ENCODE measurements around the gene POMC. TPM values are rescaled to one million over a fixed set of nuclear protein-coding genes. Genes with fewer than 3 reads are reported as not detected.

The POMC gene
- polyA plus RNA-seq, 3 donors = 5.0 to 5.8 (median 5.7) TPM

Other genes with a start within 250 kb of the POMC start
- gene ADCY3, start 248.3 kb downstream of the POMC start, polyA plus RNA-seq (ENCODE audit: insufficient read length in 3 of 3) = 10 to 100 TPM; 22.8 to 25.4 (median 24.3) TPM
- gene DNAJC27, start 196.6 kb downstream of the POMC start, polyA plus RNA-seq (ENCODE audit: insufficient read length in 3 of 3) = 10 to 100 TPM in 1 of 3 donors, 1 to 10 TPM in 2; 7.1 to 10.5 (median 10.0) TPM
- 1 to 10 TPM; 5.2 to 6.2 (median 5.7) TPM for gene EFR3B, start 126.5 kb downstream of the POMC start, polyA plus RNA-seq (ENCODE audit: insufficient read length in 3 of 3)
- gene DNMT3A, start 173.3 kb upstream of the POMC start, polyA plus RNA-seq (ENCODE audit: insufficient read length in 3 of 3) = 10 to 100 TPM; 70.3 to 74.3 (median 70.4) TPM